Suppressor macrophage treated with lipopolysaccharide for 4 hours (primary cell): ENCODE results near the gene SPATA12.
"Not testable (repeated sequence)": the region's sequence is repeated elsewhere in the genome, so short reads cannot be mapped to it uniquely, and the experiment has no call there.

Source experiments
- DNase-seq: peaks from one replicate; pipeline ENCODE4 v3.0.0-alpha.2; 2020

The SPATA12 gene

DNA sequence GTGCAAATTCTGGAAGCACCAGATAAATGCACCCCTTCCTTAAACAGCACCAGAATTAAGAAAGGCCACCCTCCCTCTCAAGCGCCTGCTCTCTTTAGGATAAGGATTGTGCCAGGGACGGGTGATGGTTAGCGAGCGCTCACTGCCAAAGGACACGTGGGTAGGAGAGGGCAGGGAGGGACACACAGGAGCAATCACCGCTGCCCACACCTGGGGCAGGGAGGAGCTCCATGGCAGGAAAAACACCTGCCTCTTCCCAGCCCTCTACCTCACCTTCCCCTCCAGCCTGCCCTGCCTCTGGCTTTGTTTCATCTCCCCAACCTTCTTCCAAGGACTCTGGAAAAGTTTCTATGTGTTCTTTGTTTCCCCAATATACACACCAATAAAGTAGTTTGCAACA, 7.3 kb upstream of the SPATA12 start:
- no peak for DNase-seq

- no peak for DNase-seq
Observed at GRCh38 chr3:57057351-57057750, 3.1 kb upstream of the SPATA12 start.

- peak; percentile 77 for DNase-seq
Observed at GRCh38 chr3:57059411-57059810, 1.1 kb upstream of the SPATA12 start.

- DNase-seq, result no peak
Observed at GRCh38 chr3:57061556-57061955, 1.1 kb downstream of the SPATA12 start.

- no peak for DNase-seq
Observed at GRCh38 chr3:57062101-57062631, 1.7 kb downstream of the SPATA12 start.

GRCh38 chr3:57063032-57063431, 2.6 kb downstream of the SPATA12 start:
- peak; percentile 28 for DNase-seq

DNA sequence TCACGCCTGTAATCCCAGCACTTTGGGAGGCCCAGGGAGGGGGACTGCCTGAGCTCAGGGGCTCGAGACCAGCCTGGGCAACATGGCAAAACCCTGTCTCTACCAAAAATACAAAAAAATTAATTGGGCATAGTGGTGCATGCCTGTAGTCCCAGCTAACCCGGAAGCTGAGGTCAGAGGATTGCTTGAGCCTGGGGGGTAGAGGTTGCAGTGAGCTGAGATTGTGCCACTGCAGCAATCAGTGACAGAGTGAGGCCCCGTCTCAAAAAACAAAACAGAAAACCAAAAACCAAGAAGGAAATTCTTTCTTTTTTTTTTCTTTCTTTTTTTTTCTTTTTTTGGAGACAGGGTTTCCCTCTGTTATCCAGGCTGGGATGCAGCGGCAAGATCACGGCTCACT, 3.5 kb downstream of the SPATA12 start:
- DNase-seq, result peak; percentile 26

DNA sequence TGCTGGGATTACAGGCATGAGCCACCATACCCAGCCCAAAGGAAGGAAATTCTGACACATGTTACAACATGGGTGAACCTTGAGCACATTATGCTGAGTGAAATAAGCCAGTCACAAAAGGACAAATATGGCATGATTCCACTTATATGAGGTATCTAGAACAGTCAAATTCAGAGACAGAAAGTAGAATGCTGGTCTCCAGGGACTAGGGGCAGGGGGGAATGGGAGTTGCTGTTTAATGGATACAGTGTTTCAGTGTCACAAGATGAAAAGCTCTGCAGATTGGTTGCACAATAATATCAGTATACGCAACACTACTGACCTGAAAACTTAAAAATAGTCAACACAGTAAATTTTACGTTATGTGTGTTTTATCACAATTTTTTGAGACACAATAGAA, 4.1 kb downstream of the SPATA12 start:
- peak; percentile 46 for DNase-seq

DNA sequence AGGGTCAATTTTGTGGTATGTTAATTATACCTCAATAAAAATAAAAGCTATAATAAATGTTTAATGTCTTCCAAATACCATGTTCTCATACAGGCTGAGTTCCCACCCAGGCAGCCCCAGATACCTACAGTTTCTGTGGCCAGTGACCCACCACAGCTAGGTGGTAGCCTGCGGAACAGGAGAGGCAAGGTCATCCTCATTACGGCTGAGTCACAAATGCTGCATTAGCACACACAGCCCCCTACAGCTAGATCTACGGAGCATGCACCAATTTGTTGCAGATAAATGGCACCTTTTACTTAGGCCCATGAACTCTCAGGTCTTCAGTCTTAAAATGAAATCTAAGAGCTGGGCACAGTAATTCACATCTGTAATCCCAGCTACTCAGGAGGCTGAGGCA, 5.1 kb downstream of the SPATA12 start:
- DNase-seq, result no peak

- no peak for DNase-seq
Observed at GRCh38 chr3:57066471-57066870, 6.0 kb downstream of the SPATA12 start.

DNA sequence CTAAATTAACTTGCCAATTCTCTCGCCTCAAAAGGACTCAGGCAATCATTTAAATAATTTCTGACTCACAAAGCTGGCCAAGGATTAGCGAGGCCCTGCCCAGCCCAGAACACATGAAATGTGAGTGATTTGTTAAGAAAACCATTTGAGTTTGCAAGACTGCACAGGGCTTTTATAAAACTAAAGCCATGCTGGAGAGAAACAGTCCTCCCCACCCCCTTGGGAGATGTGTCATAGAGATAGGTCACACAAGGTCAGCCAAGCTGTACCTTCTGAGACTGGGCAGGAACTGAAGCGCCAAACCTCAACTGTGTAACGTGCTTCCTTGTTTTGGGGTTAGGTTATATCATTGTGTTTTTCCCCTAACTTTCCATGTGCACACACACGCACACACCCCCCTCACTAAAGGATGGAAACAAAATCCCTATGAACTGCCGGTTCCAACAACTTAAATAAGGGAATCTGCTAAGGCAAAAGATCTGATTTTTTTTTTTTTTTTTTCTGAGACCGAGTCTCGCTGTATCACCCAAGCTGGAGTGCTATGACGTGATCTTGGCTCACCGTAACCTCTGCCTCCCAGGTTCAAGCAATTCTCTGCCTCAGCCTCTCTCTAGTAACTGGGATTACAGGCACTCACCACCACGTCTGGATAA, 8.1 kb downstream of the SPATA12 start:
- peak; percentile 87 for DNase-seq

DNA sequence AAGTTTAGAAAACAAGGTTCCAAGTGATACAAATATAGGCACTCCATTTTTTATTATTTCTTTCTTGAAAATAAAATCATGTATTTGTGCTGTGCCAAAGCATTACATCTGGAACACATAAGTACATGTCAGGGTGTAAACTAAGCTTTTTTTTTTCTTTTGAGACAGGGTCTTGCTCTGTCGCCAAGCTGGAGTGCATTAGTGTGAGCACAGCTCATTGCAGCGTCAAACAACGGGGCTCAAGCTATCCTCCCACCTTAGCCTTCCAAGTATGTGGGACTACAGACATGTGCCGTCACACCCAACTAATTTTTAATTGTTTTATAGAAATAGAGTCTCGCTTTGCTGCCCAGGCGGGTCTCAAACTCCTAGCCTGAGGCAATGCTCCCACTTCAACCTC, 9.0 kb downstream of the SPATA12 start:
- no peak for DNase-seq

GRCh38 chr3:57073628-57074027, 13.2 kb downstream of the SPATA12 start:
- no peak for DNase-seq

DNA sequence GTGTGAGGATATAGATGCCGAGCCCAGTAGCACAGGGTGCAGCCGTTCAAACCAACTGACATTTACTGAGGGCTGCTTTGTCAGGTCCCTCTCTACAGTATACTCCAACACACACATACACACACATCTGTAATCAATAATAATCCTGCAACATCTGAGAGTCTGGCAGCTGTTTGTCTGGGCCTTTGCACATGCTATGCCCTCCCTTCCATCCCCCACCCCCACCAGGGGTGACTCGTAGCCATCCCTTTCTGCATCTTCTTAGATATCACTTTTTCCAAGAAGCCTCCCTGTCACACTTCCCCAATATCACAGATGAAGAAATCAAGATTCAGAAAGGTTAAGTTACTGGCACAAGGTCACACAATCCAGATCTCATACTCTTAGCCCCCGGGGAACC, 13.7 kb downstream of the SPATA12 start:
- peak; percentile 30 for DNase-seq

GRCh38 chr3:57076422-57076951, 16.0 kb downstream of the SPATA12 start:
- no peak for DNase-seq

DNA sequence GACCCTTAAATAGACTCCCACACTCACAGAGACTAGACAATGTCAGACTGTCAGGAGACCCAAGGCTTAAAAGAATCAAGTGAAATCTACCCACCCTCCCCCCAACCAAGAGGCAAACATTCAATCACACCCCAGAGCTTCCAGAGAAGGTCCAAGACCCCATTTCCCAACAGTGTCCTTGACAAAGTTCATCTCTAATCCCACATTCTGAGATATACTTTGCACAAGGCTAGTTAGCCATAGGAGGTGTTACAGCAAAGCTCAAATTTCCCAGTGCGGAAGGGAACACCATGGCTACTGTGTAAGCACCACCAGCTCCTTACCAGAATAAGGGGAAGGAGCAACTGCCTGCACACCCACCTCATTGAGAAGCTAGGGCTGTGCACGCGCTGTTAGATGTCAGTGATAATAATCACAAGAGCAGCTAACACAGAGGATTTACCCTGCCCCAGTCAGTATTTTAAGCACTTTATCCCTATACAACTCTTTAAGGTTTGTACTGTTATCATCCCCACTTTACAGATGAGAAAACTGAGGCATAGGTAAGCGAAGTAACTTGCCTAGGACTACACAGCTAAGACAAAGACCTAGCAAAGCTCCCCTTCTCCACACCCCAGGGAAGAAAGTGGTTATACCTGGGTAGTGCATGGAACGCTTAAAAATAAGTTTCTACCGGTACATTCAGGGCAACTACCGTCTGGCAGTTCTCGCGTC, 17.3 kb downstream of the SPATA12 start:
- DNase-seq, result no peak

DNA sequence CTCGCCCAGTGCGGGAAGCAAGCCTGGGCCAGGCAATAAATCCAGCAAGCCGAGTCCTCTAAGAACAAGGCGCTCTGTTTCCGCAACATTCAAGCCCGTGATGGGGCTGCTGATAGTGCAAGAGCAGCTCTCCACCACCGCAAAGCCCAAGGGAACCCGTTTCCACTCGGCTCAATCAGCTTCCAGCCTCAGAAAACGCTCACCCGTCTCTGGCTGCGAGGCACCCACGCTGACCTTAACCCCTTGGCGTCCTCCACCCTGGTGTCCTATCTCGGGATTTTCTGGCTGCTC, 17.8 kb downstream of the SPATA12 start:
- DNase-seq, result peak; percentile 52

DNA sequence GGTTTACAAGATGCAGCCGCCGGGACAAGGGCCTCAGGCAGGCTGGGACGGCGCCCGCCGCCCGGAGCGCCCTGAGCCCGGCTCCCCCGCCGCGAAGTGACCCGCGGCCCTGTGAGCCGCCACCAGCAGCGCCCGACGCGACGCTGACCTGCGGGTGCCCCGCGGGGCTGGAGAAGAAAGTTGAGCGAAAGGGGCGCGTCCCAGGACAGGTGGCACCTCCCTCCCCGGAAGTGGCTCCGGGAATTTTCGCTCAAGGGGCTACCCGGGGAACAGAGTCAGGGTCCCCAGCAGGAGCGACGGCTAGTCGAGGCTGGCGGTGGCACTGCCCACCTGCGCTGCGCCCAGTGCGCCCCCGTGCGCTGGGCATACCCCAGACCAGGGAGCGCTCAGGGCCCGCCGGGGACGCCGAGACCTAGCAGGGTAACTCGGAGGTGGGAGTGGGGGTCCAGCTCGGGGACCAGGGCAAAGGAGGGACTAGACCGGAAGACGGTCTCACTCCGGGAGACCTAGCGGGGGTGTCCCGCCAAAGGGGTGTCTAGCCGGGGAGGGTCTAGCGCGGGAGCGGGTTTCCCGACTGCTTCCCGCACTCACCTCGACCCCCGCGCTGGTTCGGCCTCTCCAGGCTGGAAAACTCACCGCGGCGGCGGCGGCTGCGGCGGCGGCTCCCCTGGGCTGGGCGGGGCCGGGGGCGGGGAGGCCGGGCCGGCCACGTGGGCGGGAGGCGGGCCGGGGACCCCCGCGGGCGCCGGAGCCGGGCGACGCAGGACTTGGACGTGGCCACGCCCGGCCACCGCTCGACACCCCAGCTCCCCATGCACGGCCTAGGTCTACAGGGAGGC, 18.4 kb downstream of the SPATA12 start:
- peak; percentile 21 for DNase-seq

GRCh38 chr3:57079474-57079831, 19.0 kb downstream of the SPATA12 start:
- no peak for DNase-seq

DNA sequence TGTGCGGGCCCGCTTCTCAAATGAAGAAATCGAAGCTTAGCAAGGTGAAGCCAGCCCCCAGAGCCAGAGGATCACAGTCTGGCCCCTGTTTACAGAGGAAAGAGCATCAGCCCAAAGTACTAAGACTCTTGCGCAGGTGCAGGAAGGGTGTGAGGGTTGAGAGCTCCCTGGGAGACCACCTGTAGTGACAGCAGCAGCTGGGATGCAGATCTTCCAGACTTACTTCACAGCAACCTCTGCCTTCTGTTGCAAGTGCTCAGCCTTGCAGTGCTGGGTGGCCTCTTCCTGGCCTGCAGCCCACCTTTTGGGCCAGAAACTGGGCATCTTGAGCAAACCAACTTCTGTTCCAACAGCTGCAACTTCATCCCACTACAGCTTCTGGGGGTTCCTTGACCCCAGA, 19.7 kb downstream of the SPATA12 start:
- no peak for DNase-seq

- no peak for DNase-seq
Observed at GRCh38 chr3:57081173-57081572, 20.7 kb downstream of the SPATA12 start.

GRCh38 chr3:57082481-57082880, 22.0 kb downstream of the SPATA12 start:
- DNase-seq, result no peak

GRCh38 chr3:57083266-57083995, 23.0 kb downstream of the SPATA12 start:
- not testable (repeated sequence) for DNase-seq
